CD4-positive, alpha-beta T cell treated with Interleukin-6 at 100 ng/mL for 8 hours (primary cell): Measurements from ENCODE around the gene MARF1.
"Not testable (repeated sequence)": the region's sequence is repeated elsewhere in the genome, so short reads cannot be mapped to it uniquely, and the experiment has no call there.

ENCODE experiments used
- DNase-seq: peaks from one replicate; pipeline ENCODE4 v3.0.0-alpha.2; 2020; ENCODE audit warnings: mixed read lengths, low spot score

MARF1 gene

GRCh38 chr16:15599303-15600070, 43.5 kb downstream of the MARF1 start:
- DNase-seq: no peak

- DNase-seq: no peak
Measured at GRCh38 chr16:15598648-15599190, 44.2 kb downstream of the MARF1 start.

GRCh38 chr16:15597822-15598647, 44.9 kb downstream of the MARF1 start:
- no peak for DNase-seq

GRCh38 chr16:15597135-15597534, 45.8 kb downstream of the MARF1 start:
- DNase-seq: no peak

- no peak for DNase-seq
Measured at GRCh38 chr16:15594711-15595320, 48.1 kb downstream of the MARF1 start.

- no peak for DNase-seq
Measured at GRCh38 chr16:15593235-15593634, 49.7 kb downstream of the MARF1 start.

- peak; percentile 38 for DNase-seq
Measured at GRCh38 chr16:15592324-15592723, 50.6 kb downstream of the MARF1 start.

GRCh38 chr16:15587152-15587825, 55.7 kb downstream of the MARF1 start:
- no peak for DNase-seq

GRCh38 chr16:15586716-15587115, 56.2 kb downstream of the MARF1 start:
- DNase-seq: no peak

- DNase-seq: no peak
Measured at GRCh38 chr16:15585956-15586355, 57.0 kb downstream of the MARF1 start.

- DNase-seq: no peak
Measured at GRCh38 chr16:15583526-15583925, 59.4 kb downstream of the MARF1 start.

GRCh38 chr16:15581127-15581815, 61.7 kb downstream of the MARF1 start:
- no peak for DNase-seq

GRCh38 chr16:15578824-15579223, 64.1 kb downstream of the MARF1 start:
- no peak for DNase-seq

GRCh38 chr16:15576960-15577958, 65.7 kb downstream of the MARF1 start:
- no peak for DNase-seq

- no peak for DNase-seq
Measured at GRCh38 chr16:15575293-15576049, 67.5 kb downstream of the MARF1 start.

- DNase-seq: no peak
Measured at GRCh38 chr16:15574614-15574948, 68.4 kb downstream of the MARF1 start.

GRCh38 chr16:15573896-15574613, 68.9 kb downstream of the MARF1 start:
- not testable (repeated sequence) for DNase-seq

GRCh38 chr16:15573274-15573895, 69.6 kb downstream of the MARF1 start:
- DNase-seq: no peak
